GM04504 (cell line): Measurements from ENCODE around the gene EXOSC5.
"Not testable (repeated sequence)": the region's sequence is repeated elsewhere in the genome, so short reads cannot be mapped to it uniquely, and the experiment has no call there.

Experiments used
- DNase-seq: peaks from one replicate; pipeline ENCODE4 v3.0.0-alpha.2; 2012; ENCODE audit warnings: low read depth

The EXOSC5 gene

DNA sequence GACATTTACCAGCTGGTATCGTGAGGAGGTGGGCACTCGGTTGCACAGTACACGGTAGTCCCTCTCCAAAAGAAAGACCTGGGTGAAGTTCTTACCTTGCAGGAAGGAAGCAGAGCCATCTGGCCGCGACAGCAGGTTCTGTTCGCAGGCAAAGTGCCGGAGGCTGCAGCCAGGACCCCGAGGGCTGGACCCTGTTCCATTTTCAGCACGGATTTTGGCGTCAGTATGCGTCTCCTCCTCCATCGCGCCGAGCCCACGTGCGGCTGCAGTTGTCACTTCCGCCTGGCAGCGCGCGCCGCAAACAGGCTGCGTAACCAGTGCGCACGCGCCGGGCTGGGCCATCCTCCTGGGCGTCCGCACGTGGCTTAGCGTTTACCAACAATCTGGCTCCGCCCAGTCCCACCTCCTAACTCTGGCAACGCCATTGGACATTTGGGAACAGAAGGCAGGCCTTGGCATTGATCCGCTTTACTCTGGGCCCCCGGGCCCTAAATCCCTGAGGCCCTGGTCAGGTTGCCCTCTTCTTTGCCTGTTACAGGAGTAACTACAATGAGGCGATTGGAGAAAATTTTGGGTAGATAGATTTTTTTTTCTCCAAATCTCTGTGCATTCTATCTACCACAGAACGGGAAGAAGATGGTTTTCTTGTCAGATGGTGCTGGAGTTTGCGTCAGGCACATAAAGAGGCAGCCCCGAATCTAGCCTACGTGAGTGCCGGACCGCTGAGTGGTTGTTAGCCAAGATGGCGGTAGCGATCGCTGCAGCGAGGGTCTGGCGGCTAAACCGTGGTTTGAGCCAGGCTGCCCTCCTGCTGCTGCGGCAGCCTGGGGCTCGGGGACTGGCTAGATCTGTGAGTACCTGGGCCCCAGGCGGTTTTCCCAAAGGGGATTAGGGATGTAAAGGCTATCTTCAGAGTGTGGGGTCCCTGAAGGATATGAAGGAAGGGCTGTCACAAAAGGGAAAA lies at the start of gene EXOSC5, which contains the start of gene BCKDHA:
Gene EXOSC5 (minus strand): TSS at position 274 of the 964 bp plus-strand sequence. CDS start 31 bp downstream, at position 243.
Gene BCKDHA (plus strand): TSS at position 733 of the 964 bp plus-strand sequence. CDS start 10 bp downstream, at position 743.
- DNase-seq, result peak; percentile 100

GRCh38 chr19:41445575-41445974 lies 48.4 kb upstream of the EXOSC5 start:
- DNase-seq, result no peak

GRCh38 chr19:41443813-41444455 lies 46.8 kb upstream of the EXOSC5 start:
- DNase-seq, result no peak

- DNase-seq, result no peak
Measured at GRCh38 chr19:41442473-41443355, 45.6 kb upstream of the EXOSC5 start, which contains the start of gene ERICH4. ERICH4 (plus strand) TSS chr19:41443156; CDS start chr19:41443170, 14 bp downstream.

DNA sequence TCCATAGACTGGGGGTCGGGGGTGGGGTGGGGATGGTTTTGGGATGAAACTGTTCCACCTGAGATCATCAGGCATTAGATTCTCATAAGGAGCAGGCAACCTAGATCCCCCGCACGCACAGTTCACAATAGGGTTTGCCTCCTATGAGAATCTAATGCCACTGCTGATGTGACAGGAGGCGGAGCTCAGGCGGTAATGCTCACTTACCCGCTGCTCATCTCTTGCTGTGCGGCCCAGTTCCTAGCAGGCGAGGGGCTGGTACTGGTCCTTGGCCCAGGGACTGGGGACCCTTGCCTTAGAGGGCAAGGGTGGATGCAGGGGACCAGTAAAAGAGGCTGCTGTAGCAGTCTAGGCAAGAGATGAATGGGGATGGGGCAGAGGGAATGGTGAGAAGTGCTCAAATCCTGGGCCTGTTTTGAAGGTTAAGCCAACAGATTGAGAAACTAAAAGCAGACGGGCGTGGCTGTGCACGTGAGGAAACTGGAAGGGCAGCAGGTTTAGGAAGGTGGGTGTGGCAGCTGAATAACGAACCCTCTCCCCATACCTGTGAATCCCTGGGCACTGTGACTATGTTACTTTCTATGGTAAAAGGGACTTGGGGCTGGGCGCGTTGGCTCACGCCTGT lies 44.3 kb upstream of the EXOSC5 start:
- DNase-seq, result no peak

DNA sequence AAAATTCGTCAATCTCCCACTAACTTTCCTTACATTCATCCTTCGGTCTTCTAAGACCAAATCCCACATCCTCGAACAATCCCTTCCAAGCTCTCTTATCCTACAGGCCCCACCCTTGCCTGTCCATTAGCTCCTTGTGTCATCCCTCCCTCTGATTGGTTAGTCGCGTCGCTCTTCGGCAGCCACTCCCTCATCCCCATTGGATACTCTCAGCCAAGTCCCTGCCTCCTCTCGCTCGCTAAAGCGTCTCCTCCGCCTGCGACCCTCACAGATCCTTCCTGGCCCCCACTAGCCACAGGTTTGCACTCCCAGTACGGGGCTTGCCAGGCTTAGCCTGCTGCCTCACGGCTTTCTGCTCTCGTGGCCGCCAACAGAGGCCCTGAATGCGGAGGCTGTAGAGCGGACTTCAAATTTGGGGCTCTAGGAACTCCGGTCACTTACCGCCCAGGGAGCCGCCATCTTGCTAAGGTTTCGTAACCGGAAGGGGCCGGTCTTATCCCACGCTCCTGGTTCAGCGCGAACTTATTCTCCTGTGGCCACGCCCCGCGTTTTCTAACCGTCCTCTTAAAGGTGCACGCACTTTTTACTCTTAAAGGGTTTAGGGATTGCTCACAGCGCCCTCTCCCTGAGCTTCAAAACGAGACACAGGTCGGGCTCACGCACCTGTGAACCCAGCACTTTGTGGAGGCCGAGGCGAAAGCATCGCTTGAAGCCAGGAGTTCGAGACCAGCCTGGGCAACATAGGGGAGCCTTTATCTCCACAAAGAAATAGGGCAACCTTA lies 42.5 kb upstream of the EXOSC5 start, which contains the start of gene DMAC2:
Gene DMAC2 (minus strand): TSS at position 472 of the 782 bp plus-strand sequence. CDS start 13 bp downstream, at position 459.
- DNase-seq, result peak; percentile 94

DNA sequence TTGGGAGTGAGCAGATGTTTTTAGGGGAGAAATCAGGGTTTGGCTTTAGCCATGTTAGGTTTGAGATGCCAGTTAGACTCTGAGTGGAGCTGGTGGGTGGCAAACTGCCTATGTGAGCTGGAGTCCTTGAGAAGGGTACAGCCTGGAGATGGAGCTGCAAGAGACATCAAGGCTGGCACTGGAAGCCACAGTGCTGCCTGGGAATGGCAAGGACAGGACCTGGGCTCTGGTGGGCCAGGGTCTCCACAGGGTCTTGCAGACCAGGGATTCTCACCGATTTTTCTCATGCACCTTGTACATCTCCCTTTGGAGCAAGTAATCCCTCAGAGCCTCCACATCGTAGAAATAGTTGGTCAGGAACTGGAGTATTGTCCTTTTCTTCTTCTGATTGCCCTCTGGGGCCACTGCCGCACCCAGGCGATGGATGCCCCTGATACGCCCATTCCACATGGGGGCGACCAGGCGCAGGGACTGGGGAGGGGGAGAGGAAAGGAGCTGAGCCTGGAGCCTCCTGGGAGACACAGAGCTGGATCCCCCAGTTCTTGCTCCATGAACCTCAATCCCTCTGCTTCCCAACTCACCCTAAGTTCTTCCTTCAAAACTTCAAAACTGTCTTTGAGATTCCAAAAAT lies 40.9 kb upstream of the EXOSC5 start:
- DNase-seq, result no peak

- no peak for DNase-seq
Measured at GRCh38 chr19:41436674-41436951, 39.5 kb upstream of the EXOSC5 start.

DNA sequence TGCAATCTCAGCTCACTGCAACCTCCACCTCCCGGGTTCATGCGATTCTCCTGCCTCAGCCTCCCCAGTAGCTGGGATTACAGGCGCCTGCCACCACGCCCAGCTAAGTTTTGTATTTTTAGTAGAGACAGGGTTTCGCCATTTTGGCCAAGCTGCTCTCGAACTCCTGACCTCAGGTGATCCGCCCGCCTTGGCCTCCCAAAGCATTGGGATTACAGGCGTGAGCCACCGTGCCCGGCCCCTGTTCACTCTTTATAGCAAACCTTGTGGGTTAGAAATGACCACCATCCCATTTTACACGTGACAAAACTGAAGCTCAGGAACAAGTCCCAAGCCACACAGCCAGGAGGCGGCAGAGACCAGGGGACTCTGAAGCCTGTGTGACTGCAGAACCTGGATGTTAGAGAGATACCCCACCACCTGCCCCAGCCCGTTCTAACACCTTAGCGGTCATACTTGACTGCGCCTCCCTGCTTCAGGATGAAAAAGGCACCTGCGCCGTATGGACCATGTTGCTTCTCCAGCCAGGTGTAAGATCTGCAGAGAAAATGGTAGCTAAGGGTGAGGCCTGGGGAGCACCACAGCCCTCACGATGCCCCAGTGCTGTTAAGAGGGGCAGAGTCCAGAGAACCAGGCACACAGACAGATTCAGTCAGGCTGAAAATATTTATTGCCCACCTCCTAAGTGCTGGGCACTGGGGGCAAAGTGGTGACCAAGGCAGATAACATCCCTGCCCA lies 38.9 kb upstream of the EXOSC5 start:
- no peak for DNase-seq

DNA sequence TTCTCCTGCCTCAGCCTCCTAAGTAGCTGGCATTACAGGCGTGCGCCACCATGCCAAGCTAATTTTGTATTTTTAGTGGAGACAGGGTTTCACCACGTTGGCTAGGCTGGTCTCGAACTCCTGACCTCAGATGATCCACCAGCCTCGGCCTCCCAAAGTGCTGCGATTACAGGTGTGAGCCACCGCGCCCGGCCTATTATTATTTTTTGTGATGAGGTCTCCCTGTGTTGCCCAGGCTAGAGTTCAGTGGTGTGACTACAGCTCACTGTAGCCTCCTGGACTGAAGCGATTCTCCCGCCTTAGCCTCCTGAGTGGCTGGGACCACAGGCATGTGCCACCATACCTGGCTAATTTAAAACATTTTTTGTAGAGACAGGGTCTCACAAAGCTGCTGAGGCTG lies 38.2 kb upstream of the EXOSC5 start:
- DNase-seq, result not testable (repeated sequence)

GRCh38 chr19:41434450-41434849 lies 37.3 kb upstream of the EXOSC5 start:
- no peak for DNase-seq

DNA sequence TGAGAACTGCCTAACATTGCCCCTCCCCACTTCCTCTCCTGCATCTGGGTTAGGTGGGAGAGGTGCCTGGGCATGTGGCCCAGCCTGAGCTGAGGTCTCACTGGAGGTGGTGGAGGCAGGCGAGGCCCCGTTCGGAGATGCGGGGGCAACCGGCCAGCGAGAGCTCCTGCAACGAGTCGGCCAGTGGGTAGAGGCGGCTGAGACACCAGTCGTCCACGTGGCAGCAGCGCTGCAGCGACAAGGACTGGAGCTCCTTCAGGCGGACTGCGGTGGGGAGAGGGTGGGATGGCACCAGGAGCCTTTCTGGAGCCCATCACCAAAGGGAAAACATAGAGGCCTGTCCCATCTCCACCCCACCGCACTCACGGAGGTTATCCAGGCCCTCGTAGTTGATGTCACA lies 36.0 kb upstream of the EXOSC5 start:
- DNase-seq, result no peak

- DNase-seq, result no peak
Measured at GRCh38 chr19:41431426-41432386, 34.5 kb upstream of the EXOSC5 start.

DNA sequence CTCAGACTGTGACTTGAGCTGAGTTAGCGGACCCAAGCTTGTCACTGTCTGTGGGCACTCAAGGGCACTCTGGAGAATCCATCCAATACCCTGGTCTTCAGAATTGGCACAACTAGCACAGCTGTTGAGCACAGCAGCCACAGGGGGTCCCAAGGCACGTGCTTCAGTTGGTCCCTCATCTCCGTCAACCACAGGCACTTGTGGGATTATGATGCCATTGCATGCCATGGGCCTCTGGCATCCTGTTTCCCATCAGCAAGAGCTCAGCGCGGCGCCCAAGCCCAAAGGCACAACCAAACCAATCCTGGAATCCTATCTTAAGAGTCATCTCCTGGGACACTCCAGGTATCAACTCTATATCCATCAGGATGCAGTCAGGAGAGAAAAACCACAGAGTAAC lies 33.8 kb upstream of the EXOSC5 start:
- DNase-seq, result no peak

DNA sequence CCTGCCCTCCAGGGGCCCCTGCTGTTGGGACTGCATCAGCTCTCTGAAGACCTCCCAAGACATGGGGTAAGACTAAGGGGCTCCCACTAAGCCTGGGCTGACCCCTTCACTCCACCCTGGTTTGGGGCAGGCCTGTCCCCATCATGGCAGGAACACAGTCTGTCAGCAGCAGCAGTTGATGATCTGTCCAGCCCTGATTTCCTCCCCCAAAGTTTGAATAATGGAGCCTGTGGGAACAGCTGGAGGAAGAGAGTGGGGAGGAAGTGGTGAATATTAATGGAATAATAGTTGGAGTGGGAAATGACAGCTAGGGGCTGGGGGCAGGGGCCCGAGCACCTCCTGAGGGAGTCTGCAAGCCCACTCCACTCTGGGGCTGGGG lies 31.3 kb upstream of the EXOSC5 start:
- DNase-seq, result no peak

GRCh38 chr19:41427647-41428480 lies 30.7 kb upstream of the EXOSC5 start:
- no peak for DNase-seq

GRCh38 chr19:41426952-41427646 lies 29.9 kb upstream of the EXOSC5 start, which contains the start of gene B3GNT8:
B3GNT8 (minus strand) TSS chr19:41427374; CDS start chr19:41426778, 596 bp downstream.
- DNase-seq, result peak; percentile 48
